ENCODE results near the gene PPARD. TPM values are rescaled to one million over a fixed set of nuclear protein-coding genes. Genes with fewer than 3 reads are reported as not detected.
A peak's percentile ranks its signal among the peaks of the same experiment; 100 is the strongest.
"Not testable (repeated sequence)": the region's sequence is repeated elsewhere in the genome, so short reads cannot be mapped to it uniquely, and the experiment has no call there.

PPARD gene
- total RNA-seq, 4 donors from 2014 or later, result 22.6 to 33.8 (median 27.1) TPM

GRCh38 chr6:35328108-35328723 lies 14.1 kb upstream of the PPARD start:
- TF ChIP-seq CTCF (IDR thresholded peaks at IDR 0.05) (no peak), POLR2A (IDR thresholded peaks at IDR 0.05) (no peak)
- 100% methylated on average over 1 of the region's 1 CpG for WGBS, 2 donors

GRCh38 chr6:35328965-35329364 lies 13.4 kb upstream of the PPARD start:
- 95 to 96% methylated on average over 8 of the region's 8 CpGs for WGBS, 2 donors
- intact Hi-C loops (cut with DNase I; ENCODE audit: low total_unique reads); H3K4me3 ChIP-seq (ENCODE audit: low read depth, poor library complexity, severe bottlenecking); DNase-seq (ENCODE audit: low spot score in 2 of 2): not testable (repeated sequence)

More at GRCh38 chr6:35328108-35328723, 14.1 kb upstream of the PPARD start:
- H3K4me3 ChIP-seq (ENCODE audit: low read depth, poor library complexity, severe bottlenecking), result no peak overlapping the region
- intact Hi-C loops (cut with DNase I; ENCODE audit: low total_unique reads), result no loop called here
- DNase-seq (ENCODE audit: low spot score in 2 of 2), result no peak

- DNase-seq (ENCODE audit: low spot score in 2 of 2), result no peak
- WGBS, 2 donors, result 88 to 90% methylated on average over 9 of the region's 9 CpGs
- intact Hi-C loops (cut with DNase I; ENCODE audit: low total_unique reads), result no loop called here
Measured at GRCh38 chr6:35330541-35331119, 11.7 kb upstream of the PPARD start.

GRCh38 chr6:35332074-35332887 lies 10.1 kb upstream of the PPARD start:
- H3K4me3 ChIP-seq (ENCODE audit: low read depth, poor library complexity, severe bottlenecking); intact Hi-C loops (cut with DNase I; ENCODE audit: low total_unique reads); DNase-seq (ENCODE audit: low spot score in 2 of 2): not testable (repeated sequence)
- WGBS, 2 donors, result 80 to 81% methylated on average over 7 to 9 of the region's 9 CpGs

More at GRCh38 chr6:35330541-35331119, 11.7 kb upstream of the PPARD start:
- H3K4me3 ChIP-seq (ENCODE audit: low read depth, poor library complexity, severe bottlenecking), result no peak overlapping the region
- no peak for TF ChIP-seq POLR2A (IDR thresholded peaks at IDR 0.05)
- TF ChIP-seq CTCF (IDR thresholded peaks at IDR 0.05), result no peak

- intact Hi-C loops (cut with DNase I; ENCODE audit: low total_unique reads), result loop anchor here (2.0 to 5.0 kb wide), 2 partner anchors 111 to 126 kb away; partner anchors contain the start of genes FANCE and RPL10A
- DNase-seq (ENCODE audit: low spot score in 2 of 2), result peak in 1 of 2 donors; percentile 78
- no peak overlapping the region for H3K4me3 ChIP-seq (ENCODE audit: low read depth, poor library complexity, severe bottlenecking)
- WGBS, 2 donors, result 57 to 64% methylated on average over 13 of the region's 13 CpGs
- no peak for TF ChIP-seq POLR2A (IDR thresholded peaks at IDR 0.05)
- TF ChIP-seq CTCF (IDR thresholded peaks at IDR 0.05), result no peak
Measured at GRCh38 chr6:35341557-35341956, 801 bp upstream of the PPARD start.

GRCh38 chr6:35343092-35343834 lies 905 bp downstream of the PPARD start:
- WGBS, 2 donors, result 9 to 11% methylated on average over 13 of the region's 13 CpGs
- TF ChIP-seq POLR2A (IDR thresholded peaks at IDR 0.05) (no peak), CTCF (IDR thresholded peaks at IDR 0.05) (no peak)
- peak overlapping the region; percentile 51 for H3K4me3 ChIP-seq (ENCODE audit: low read depth, poor library complexity, severe bottlenecking)
- peak; percentile 42 to 85 for DNase-seq (ENCODE audit: low spot score in 2 of 2)
- intact Hi-C loops (cut with DNase I; ENCODE audit: low total_unique reads), result loop anchor here (5.0 kb wide), 1 partner anchor 124 kb away; the partner anchor contains the start of gene RPL10A

Data from lower leg skin (tissue), 4 donors.